Hepatocyte (in vitro differentiated cells): ENCODE results near the gene PPP2R2B.

ENCODE experiments used
- CTCF ChIP-seq: fragments of 200-600 bp; sonication (generic); IDR thresholded peaks from 2 replicates; pipeline ENCODE4 v1.5.1; 2016; ENCODE audit warnings: antibody characterized with exemption, mild to moderate bottlenecking; ENCODE audit not compliant: poor library complexity
- EZH2 ChIP-seq: fragments of 200-600 bp; sonication (generic); IDR thresholded peaks from 2 replicates; pipeline ENCODE4 v1.6.1; 2016; ENCODE audit warnings: antibody characterized with exemption, mild to moderate bottlenecking, borderline replicate concordance

GRCh38 chr5:146646441-146646840 lies 232.1 kb downstream of the PPP2R2B start:
- TF ChIP-seq CTCF, result no peak
- no peak for TF ChIP-seq EZH2
